GM23338 (cell line): Measurements from ENCODE around the gene SCGB2B2. TPM values are rescaled to one million over a fixed set of nuclear protein-coding genes. Genes with fewer than 3 reads are reported as not detected.
"Not testable (repeated sequence)": the region's sequence is repeated elsewhere in the genome, so short reads cannot be mapped to it uniquely, and the experiment has no call there.

Experiments
- ATAC-seq: fragments of 200-7000 bp; cut with Tn5 transposase; 3 replicates; pipeline ENCODE4 v1.9.1; 2020
- DNase-seq: peaks from one replicate; pipeline ENCODE4 v3.0.0-alpha.2; 2015; ENCODE audit warnings: low spot score
- H2AFZ ChIP-seq: fragments of 200-600 bp; sonication (generic); 2 replicates; pipeline ENCODE4 v1.8.0; 2016; ENCODE audit warnings: antibody characterized with exemption, mild to moderate bottlenecking, moderate library complexity
- H3F3A ChIP-seq: fragments of 200-600 bp; sonication (generic); replicated peaks from 2 replicates; pipeline ENCODE4 v1.8.0; 2017; ENCODE audit warnings: antibody characterized with exemption, mixed run types, low read depth
- H3K27ac ChIP-seq: fragments of 200-600 bp; sonication (generic); 2 replicates; pipeline ENCODE4 v1.6.1; 2016; ENCODE audit warnings: low read depth
- H3K27me3 ChIP-seq: fragments of 200-600 bp; sonication (generic); 2 replicates; pipeline ENCODE4 v1.8.0; 2016; ENCODE audit warnings: mild to moderate bottlenecking, mixed run types, moderate library complexity; ENCODE audit not compliant: insufficient read depth
- H3K36me3 ChIP-seq: fragments of 200-600 bp; sonication (generic); 2 replicates; pipeline ENCODE4 v1.8.0; 2016; ENCODE audit warnings: mild to moderate bottlenecking; ENCODE audit not compliant: insufficient read depth
- H3K4me1 ChIP-seq: fragments of 200-600 bp; sonication (generic); 2 replicates; pipeline ENCODE4 v1.8.0; 2016; ENCODE audit warnings: mild to moderate bottlenecking, moderate library complexity; ENCODE audit not compliant: insufficient read depth
- H3K4me2 ChIP-seq: fragments of 200-600 bp; sonication (generic); 2 replicates; pipeline ENCODE4 v1.7.1; 2017; ENCODE audit warnings: mixed run types
- H3K4me3 ChIP-seq: fragments of 200-600 bp; sonication (generic); 2 replicates; pipeline ENCODE4 v1.6.1; 2016; ENCODE audit warnings: mixed run types
- H3K79me2 ChIP-seq: fragments of 200-600 bp; sonication (generic); replicated peaks from 2 replicates; pipeline ENCODE4 v1.8.0; 2017; ENCODE audit warnings: mild to moderate bottlenecking; ENCODE audit not compliant: insufficient read depth
- H3K9me2 ChIP-seq: fragments of 200-600 bp; sonication (generic); 2 replicates; pipeline ENCODE4 v1.8.0; 2017; ENCODE audit not compliant: insufficient read depth
- H4K20me1 ChIP-seq: fragments of 200-600 bp; sonication (generic); replicated peaks from 2 replicates; pipeline ENCODE4 v1.8.0; 2017; ENCODE audit warnings: mild to moderate bottlenecking; ENCODE audit not compliant: insufficient read depth
- H3K27ac Mint-ChIP-seq: 2 replicates; pipeline ENCODE4 v1.8.0; 2020; ENCODE audit warnings: inconsistent platforms, mild to moderate bottlenecking, moderate library complexity, mixed read lengths
- H3K27me3 Mint-ChIP-seq: 3 replicates; pipeline ENCODE4 v1.8.0; 2022; ENCODE audit warnings: low read depth, mild to moderate bottlenecking, moderate library complexity, mixed read lengths, inconsistent platforms; ENCODE audit not compliant: insufficient read depth, poor library complexity
- H3K36me3 Mint-ChIP-seq: 3 replicates; pipeline ENCODE4 v1.8.0; 2021; ENCODE audit warnings: low read depth, mild to moderate bottlenecking, inconsistent platforms, moderate library complexity, mixed read lengths
- H3K4me1 Mint-ChIP-seq: 3 replicates; pipeline ENCODE4 v1.8.0; 2020; ENCODE audit warnings: mild to moderate bottlenecking, inconsistent platforms, mixed read lengths
- H3K4me3 Mint-ChIP-seq: 3 replicates; pipeline ENCODE4 v1.8.0; 2021; ENCODE audit warnings: moderate library complexity, mild to moderate bottlenecking, inconsistent platforms, mixed read lengths
- H3K9me3 Mint-ChIP-seq: 3 replicates; pipeline ENCODE4 v1.8.0; 2020; ENCODE audit warnings: moderate library complexity, mild to moderate bottlenecking, inconsistent platforms, mixed read lengths
- CTCF ChIP-seq, 2 experiments: fragments of 200-600 bp in 1 of 2; sonication (generic) in 1 of 2; conservative IDR thresholded peaks; 2 replicates each; pipeline versions ENCODE4 v1.5.1 to v1.6.1; 2016 to 2017; ENCODE audit warnings: antibody characterized with exemption in 2 of 2, low read depth in 2 of 2, mild to moderate bottlenecking in 2 of 2, moderate library complexity in 1 of 2
- ETS1 ChIP-seq: IDR thresholded peaks from 2 replicates; pipeline ENCODE4 v1.6.1; 2016; ENCODE audit warnings: antibody characterized with exemption
- EZH2 ChIP-seq: fragments of 200-600 bp; sonication (generic); IDR thresholded peaks from one replicate; pipeline ENCODE4 v1.8.0; 2017; ENCODE audit warnings: antibody characterized with exemption, mild to moderate bottlenecking, low read depth; ENCODE audit not compliant: unreplicated experiment
- NANOG ChIP-seq: IDR thresholded peaks from 2 replicates; pipeline ENCODE4 v1.6.1; 2016; ENCODE audit warnings: antibody characterized with exemption, borderline replicate concordance
- ZNF114 ChIP-seq: fragments of 250-450 bp; sonication (Bioruptor Pico); IDR thresholded peaks from 2 replicates; pipeline ENCODE4 v1.5.0; 2020; ENCODE audit warnings: mild to moderate bottlenecking, moderate library complexity
- ZNF331 ChIP-seq: fragments of 250-450 bp; sonication (Bioruptor Pico); IDR thresholded peaks from 2 replicates; pipeline ENCODE4 v1.5.0; 2020; ENCODE audit warnings: low read depth, mild to moderate bottlenecking, moderate library complexity
- polyA plus RNA-seq: library from polyadenylated mRNA; unstranded; fragments of >200 nt; fragmentation: Nextera tagmentation; extraction: Ambion mirVana; gene quantifications from 2 replicates; pipeline ENCODE4 v1.2.1, GENCODE V29; 2016
- total RNA-seq: library from RNA; depleted of rRNA; stranded (reverse); fragments of >200 nt; shearing (Covaris generic); gene quantifications from 2 replicates; pipeline ENCODE4 v1.2.3, GENCODE V29; 2014
- TF ChIP-seq, protein P1 (sequence below): fragments of 250-450 bp; sonication (Bioruptor Pico); IDR thresholded peaks from 2 replicates; pipeline ENCODE4 v1.5.0; 2020; ENCODE audit warnings: mild to moderate bottlenecking, moderate library complexity

SCGB2B2 gene
- total and polyA plus RNA-seq, 2 experiments from 2014 or later = 0.28 TPM; not detected in 1

DNA sequence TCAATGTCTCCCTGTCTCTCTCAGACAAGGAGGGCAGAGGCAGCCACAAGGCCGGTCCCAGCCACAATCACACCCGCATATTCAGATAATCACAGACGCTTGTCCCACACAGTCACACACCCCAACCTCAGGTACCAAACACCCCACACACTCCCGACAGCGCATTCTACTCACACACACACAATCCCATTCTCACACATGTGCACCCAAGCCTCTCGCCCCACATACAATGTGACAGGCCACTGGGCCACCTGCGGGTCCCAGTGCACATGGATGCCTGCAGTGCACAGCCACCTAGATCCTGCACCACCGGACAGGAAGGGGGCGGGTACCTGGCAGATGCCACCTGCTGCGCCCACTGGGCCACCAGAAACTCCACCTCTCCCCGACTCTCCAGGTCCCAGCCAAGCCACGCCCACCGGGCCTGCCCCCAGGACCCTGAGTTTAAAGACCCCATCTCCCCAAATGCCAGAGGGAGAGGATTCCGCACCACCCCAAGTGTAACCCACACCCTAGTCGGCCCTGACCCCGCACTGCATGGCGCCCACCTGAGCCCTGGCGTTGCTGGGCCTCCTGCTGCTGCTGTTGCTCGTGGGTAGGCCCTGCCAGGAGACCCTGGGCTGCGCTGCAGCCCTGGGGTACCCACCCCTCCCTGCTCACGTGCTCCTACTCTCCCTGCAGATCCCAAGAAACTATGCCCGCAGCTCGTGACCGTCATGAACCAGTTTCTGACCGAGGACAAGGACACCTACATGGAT, 10.6 kb downstream of the SCGB2B2 start:
- no peak for DNase-seq
- no peak overlapping the region; the same call in 2 of the 3 replicates for H3K4me3 Mint-ChIP-seq
- TF ChIP-seq NANOG (no peak), ETS1 (no peak), CTCF (conservative IDR thresholded peaks at IDR 0.05; ENCODE audit: low read depth in 2 of 2) (no peak)
- Histone ChIP-seq H3K36me3 (no peaks in the 10 kb centered on the region), H3K27ac (no peak overlapping the region), H3K4me1 (peaks cover 3% of the 10 kb centered on the region; the same call in 1 of the 2 replicates), H3K4me3 (no peak overlapping the region), H3K9me2 (no peaks in the 10 kb centered on the region), H3K27me3 (no peaks in the 10 kb centered on the region), H2AFZ (no peak overlapping the region), H4K20me1 (no peaks in the 10 kb centered on the region), H3F3A (no peaks in the 10 kb centered on the region), H3K79me2 (no peaks in the 10 kb centered on the region), H3K4me2 (no peak overlapping the region)
- H3K27ac Mint-ChIP-seq = no peak overlapping the region
- H3K9me3 Mint-ChIP-seq = peaks cover 4% of the 10 kb centered on the region; the same call in 1 of the 3 replicates
- H3K36me3 Mint-ChIP-seq = peaks cover 4% of the 10 kb centered on the region; the same call in 1 of the 3 replicates
- no peak for ATAC-seq
- H3K27me3 Mint-ChIP-seq = peaks cover 10% of the 10 kb centered on the region
- peaks cover 19% of the 10 kb centered on the region for H3K4me1 Mint-ChIP-seq

- peaks cover 10% of the 10 kb centered on the region for H3K27me3 Mint-ChIP-seq
- not testable (repeated sequence) for ATAC-seq, H3K9me3 Mint-ChIP-seq
Measured at GRCh38 chr19:34665275-34665674, 11.7 kb downstream of the SCGB2B2 start.

GRCh38 chr19:34664870-34665269, 12.1 kb downstream of the SCGB2B2 start:
- H3K36me3 ChIP-seq = no peaks in the 10 kb centered on the region
- peaks cover 4% of the 10 kb centered on the region; the same call in 1 of the 3 replicates for H3K36me3 Mint-ChIP-seq
- H3K27ac Mint-ChIP-seq = no peak overlapping the region
- H3K4me2 ChIP-seq = no peak overlapping the region
- H3K27me3 Mint-ChIP-seq = peaks cover 10% of the 10 kb centered on the region
- no peak overlapping the region for H3K27ac ChIP-seq
- DNase-seq (no peak), ATAC-seq (no peak)
- no peaks in the 10 kb centered on the region for H3K27me3 ChIP-seq
- H2AFZ ChIP-seq = no peak overlapping the region
- peaks cover 3% of the 10 kb centered on the region; the same call in 1 of the 2 replicates for H3K4me1 ChIP-seq
- H3F3A ChIP-seq = no peaks in the 10 kb centered on the region
- H3K4me3 Mint-ChIP-seq = no peak overlapping the region
- H3K9me2 ChIP-seq = no peaks in the 10 kb centered on the region
- no peak overlapping the region for H3K4me3 ChIP-seq
- peaks cover 19% of the 10 kb centered on the region for H3K4me1 Mint-ChIP-seq
- H4K20me1 ChIP-seq = no peaks in the 10 kb centered on the region
- no peaks in the 10 kb centered on the region for H3K79me2 ChIP-seq
- peaks cover 10% of the 10 kb centered on the region; the same call in 1 of the 3 replicates for H3K9me3 Mint-ChIP-seq
- no peak for TF ChIP-seq ZNF331 (CRISPR knock-in tag)
- no peak for TF ChIP-seq ZNF114 (CRISPR knock-in tag)
- TF ChIP-seq, protein P1, sequence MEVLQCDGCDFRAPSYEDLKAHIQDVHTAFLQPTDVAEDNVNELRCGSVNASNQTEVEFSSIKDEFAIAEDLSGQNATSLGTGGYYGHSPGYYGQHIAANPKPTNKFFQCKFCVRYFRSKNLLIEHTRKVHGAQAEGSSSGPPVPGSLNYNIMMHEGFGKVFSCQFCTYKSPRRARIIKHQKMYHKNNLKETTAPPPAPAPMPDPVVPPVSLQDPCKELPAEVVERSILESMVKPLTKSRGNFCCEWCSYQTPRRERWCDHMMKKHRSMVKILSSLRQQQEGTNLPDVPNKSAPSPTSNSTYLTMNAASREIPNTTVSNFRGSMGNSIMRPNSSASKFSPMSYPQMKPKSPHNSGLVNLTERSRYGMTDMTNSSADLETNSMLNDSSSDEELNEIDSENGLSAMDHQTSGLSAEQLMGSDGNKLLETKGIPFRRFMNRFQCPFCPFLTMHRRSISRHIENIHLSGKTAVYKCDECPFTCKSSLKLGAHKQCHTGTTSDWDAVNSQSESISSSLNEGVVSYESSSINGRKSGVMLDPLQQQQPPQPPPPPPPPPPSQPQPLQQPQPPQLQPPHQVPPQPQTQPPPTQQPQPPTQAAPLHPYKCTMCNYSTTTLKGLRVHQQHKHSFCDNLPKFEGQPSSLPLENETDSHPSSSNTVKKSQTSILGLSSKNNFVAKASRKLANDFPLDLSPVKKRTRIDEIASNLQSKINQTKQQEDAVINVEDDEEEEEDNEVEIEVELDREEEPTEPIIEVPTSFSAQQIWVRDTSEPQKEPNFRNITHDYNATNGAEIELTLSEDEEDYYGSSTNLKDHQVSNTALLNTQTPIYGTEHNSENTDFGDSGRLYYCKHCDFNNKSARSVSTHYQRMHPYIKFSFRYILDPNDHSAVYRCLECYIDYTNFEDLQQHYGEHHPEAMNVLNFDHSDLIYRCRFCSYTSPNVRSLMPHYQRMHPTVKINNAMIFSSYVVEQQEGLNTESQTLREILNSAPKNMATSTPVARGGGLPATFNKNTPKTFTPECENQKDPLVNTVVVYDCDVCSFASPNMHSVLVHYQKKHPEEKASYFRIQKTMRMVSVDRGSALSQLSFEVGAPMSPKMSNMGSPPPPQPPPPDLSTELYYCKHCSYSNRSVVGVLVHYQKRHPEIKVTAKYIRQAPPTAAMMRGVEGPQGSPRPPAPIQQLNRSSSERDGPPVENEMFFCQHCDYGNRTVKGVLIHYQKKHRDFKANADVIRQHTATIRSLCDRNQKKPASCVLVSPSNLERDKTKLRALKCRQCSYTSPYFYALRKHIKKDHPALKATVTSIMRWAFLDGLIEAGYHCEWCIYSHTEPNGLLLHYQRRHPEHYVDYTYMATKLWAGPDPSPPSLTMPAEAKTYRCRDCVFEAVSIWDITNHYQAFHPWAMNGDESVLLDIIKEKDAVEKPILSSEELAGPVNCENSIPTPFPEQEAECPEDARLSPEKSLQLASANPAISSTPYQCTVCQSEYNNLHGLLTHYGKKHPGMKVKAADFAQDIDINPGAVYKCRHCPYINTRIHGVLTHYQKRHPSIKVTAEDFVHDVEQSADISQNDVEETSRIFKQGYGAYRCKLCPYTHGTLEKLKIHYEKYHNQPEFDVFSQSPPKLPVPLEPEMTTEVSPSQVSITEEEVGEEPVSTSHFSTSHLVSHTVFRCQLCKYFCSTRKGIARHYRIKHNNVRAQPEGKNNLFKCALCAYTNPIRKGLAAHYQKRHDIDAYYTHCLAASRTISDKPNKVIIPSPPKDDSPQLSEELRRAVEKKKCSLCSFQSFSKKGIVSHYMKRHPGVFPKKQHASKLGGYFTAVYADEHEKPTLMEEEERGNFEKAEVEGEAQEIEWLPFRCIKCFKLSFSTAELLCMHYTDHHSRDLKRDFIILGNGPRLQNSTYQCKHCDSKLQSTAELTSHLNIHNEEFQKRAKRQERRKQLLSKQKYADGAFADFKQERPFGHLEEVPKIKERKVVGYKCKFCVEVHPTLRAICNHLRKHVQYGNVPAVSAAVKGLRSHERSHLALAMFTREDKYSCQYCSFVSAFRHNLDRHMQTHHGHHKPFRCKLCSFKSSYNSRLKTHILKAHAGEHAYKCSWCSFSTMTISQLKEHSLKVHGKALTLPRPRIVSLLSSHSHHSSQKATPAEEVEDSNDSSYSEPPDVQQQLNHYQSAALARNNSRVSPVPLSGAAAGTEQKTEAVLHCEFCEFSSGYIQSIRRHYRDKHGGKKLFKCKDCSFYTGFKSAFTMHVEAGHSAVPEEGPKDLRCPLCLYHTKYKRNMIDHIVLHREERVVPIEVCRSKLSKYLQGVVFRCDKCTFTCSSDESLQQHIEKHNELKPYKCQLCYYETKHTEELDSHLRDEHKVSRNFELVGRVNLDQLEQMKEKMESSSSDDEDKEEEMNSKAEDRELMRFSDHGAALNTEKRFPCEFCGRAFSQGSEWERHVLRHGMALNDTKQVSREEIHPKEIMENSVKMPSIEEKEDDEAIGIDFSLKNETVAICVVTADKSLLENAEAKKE (CRISPR knock-in tag) = no peak
- TF ChIP-seq EZH2 = no peak

More at GRCh38 chr19:34665275-34665674, 11.7 kb downstream of the SCGB2B2 start:
- not testable (repeated sequence) for H3K36me3 Mint-ChIP-seq, H3F3A ChIP-seq, H3K4me3 ChIP-seq, H2AFZ ChIP-seq, H3K27me3 ChIP-seq, H3K36me3 ChIP-seq, H3K27ac ChIP-seq, H3K4me2 ChIP-seq, H4K20me1 ChIP-seq, H3K9me2 ChIP-seq, H3K27ac Mint-ChIP-seq, H3K4me3 Mint-ChIP-seq, DNase-seq, H3K79me2 ChIP-seq, H3K4me1 ChIP-seq
- H3K4me1 Mint-ChIP-seq = peaks cover 19% of the 10 kb centered on the region
